ENCODE measurements around the gene IZUMO2.
"Not testable (repeated sequence)": the region's sequence is repeated elsewhere in the genome, so short reads cannot be mapped to it uniquely, and the experiment has no call there.

GRCh38 chr19:50136603-50137365 lies 26.3 kb downstream of the IZUMO2 start:
- not testable (repeated sequence) for TF ChIP-seq SMAD1 (IDR thresholded peaks at IDR 0.05; ENCODE audit: low read depth, low read length, partially characterized antibody); EZH2 (IDR thresholded peaks at IDR 0.05; ENCODE audit: borderline replicate concordance, low read depth, low read length); SP1 (CRISPR knock-in tag; IDR thresholded peaks at IDR 0.05); ZKSCAN1 (IDR thresholded peaks at IDR 0.05; ENCODE audit: low read depth, low read length); NRF1 (conservative IDR thresholded peaks at IDR 0.05 in 1 of 2, IDR thresholded peaks at IDR 0.05 in 1 of 2); SIN3A (IDR thresholded peaks at IDR 0.05; ENCODE audit: borderline replicate concordance in 2 of 2, control insufficient read depth in 1 of 2, low read depth in 2 of 2, low read length in 2 of 2); BHLHE40 (IDR thresholded peaks at IDR 0.05; ENCODE audit: low read length); GTF2F1 (IDR thresholded peaks at IDR 0.05; ENCODE audit: low read depth, low read length); TRIM28 (IDR thresholded peaks at IDR 0.05); ZNF830 (CRISPR knock-in tag; IDR thresholded peaks at IDR 0.05)
- TF ChIP-seq, protein P1, sequence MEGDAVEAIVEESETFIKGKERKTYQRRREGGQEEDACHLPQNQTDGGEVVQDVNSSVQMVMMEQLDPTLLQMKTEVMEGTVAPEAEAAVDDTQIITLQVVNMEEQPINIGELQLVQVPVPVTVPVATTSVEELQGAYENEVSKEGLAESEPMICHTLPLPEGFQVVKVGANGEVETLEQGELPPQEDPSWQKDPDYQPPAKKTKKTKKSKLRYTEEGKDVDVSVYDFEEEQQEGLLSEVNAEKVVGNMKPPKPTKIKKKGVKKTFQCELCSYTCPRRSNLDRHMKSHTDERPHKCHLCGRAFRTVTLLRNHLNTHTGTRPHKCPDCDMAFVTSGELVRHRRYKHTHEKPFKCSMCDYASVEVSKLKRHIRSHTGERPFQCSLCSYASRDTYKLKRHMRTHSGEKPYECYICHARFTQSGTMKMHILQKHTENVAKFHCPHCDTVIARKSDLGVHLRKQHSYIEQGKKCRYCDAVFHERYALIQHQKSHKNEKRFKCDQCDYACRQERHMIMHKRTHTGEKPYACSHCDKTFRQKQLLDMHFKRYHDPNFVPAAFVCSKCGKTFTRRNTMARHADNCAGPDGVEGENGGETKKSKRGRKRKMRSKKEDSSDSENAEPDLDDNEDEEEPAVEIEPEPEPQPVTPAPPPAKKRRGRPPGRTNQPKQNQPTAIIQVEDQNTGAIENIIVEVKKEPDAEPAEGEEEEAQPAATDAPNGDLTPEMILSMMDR (IDR thresholded peaks at IDR 0.05 in 2 of 3, conservative IDR thresholded peaks at IDR 0.05 in 1 of 3; ENCODE audit: insufficient read depth in 2 of 3, low read depth in 1 of 3, low read length in 3 of 3): 0 out of 6 replicates have a peak, but pooled peaks of 1 of the 3 experiments have one; percentile 3
